ENCODE measurements around the gene PROS1.

The PROS1 gene

DNA sequence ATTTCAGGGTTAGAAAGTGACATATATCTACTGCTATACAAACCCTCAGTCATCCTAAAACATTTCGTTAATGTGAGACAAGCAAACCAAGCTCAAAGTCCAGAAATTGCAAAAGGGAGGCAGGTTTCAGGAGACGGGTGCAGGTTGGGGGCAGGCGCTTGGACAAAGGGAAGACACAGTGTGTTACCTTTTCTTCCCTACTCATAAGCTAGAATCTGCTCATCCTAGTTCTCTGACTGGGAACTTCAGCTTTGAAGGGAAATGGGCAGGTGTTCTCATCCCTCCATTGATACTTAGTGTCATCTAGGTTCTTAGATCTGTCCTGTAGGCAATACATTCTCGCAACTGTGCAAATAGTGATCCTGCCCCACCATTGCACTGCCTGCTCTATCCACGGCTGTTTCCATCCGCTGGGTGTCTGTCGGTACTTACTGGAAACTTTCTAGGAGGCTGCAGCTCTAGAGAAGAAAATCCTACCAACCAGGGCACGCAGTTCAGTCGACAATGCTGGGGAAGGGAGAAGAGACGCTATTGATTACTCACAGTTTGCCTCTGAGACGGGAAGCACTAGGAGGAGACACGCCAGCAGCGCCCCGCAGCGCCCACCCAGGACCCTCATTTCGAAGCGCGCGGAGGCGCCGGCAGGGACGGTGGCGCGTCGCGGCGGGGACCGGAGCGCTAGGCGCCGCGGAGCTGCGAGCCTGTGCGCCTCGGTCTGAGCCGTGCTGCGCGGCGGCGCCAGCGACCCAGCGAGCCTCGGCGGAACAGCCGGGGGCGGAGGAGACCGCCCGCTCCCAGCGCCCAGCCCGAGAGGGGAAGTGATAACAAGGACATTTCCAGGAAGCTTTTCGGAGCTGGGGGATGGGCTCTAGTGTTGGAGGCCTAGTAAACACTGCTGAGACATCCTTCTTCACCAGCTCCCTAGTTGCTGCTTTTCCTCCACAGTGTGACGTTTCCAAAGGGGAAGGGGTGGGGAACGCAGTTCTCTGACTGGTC lies at the start of gene PROS1:
Gene PROS1, minus strand, starts transcription at position 766 of the 996 bp plus-strand sequence. Its CDS starts 147 bp downstream, at position 619.
- DNase-seq, result peak; percentile 46 to 61

DNA sequence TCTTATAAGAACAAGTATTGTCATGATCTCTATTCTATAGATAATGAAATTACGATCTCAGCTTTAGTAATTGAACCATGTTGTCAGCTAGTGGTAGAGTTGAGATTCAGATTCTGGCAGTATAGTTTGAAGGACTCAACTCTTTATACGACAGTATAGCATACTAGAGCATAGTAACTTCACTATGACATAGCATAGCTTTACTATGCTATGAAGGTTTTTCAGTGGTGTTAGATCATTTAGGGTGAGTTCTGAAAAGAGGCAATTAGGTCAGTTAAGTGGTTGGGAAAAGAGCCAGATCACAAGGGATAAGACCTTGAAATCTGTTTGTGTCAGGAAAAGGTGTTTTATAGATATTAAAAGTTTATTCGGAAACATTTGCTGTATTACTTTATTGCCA lies 46.6 kb upstream of the PROS1 start:
- no peak for DNase-seq

DNA sequence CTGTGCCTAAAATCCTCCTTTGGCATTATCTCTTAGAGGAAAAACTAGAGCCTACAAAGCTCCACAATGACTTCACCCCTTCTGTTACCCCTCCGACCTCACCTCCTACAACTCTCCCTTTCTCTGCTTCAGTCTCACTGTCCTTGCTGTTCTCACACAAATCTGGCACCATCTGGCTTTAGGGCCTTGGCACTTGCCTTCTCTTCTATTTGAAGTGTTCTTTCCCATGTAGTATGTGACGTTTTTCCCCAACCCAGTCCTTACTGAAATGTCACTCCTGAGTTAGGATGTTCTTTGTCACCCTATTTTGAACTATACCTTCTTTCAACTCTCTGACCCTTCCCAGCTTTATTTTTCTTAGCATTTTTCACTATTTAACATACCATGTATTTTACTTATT lies 46.0 kb upstream of the PROS1 start:
- no peak for DNase-seq

DNA sequence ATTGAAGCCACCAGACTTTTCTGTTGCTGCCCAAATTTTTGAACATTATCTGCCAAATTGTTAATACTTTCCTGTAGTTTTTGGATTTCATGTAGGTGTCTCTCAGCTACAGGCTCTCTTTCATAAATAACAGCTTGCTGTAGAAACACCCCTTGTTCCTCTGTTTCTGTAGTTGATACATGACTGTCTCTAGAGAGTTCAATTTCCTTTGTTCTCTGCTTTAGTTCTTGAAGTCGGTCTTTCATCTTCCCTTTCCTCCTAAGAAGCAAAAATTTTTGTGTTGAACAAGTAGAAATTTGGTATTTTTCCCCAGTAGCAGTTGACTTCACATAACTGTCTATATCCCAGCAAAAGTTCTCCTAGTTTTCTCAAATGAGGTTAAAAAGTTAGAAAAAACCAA lies 41.3 kb upstream of the PROS1 start:
- DNase-seq, result no peak

DNA sequence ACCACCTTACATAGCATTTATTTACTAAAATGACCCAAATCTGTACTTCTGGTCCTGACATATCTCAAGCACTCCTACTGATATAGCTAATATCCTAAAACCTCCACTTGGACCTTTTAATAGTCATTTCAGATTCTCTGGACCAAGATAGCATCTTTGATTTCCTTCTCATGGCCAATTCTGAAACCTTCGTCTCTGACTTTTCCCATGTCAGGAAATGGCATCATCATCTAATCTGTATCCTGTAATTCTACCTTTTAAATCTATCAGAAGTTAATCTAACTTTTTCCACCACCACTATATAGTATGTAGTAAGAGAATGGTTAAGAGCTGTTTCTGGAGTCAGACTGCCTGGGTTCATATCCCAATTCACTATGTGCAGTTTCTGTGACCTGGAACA lies 38.5 kb upstream of the PROS1 start:
- DNase-seq, result no peak

DNA sequence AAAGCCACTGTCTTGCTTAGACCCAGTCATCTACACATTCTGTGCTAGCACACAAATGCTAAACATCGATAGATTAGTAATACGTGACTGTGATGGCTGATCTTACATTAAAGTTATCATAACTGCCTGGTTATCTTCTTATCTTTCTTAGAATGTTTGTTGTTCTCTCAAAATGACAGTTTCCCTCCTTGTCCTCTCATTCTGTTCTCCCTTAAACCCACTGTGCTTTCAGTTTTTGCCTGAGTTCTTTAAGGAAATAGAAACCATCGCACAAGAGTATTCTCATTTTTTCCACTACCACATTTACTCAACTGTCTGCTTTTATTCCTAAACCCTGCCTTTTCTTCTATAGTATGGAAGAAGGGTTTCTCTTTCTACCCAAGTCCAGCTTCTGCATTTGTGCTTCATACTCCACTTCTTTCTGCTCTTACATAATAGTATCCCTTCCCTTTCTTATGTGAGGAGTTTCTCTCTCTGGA lies 37.6 kb upstream of the PROS1 start:
- DNase-seq, result no peak

DNA sequence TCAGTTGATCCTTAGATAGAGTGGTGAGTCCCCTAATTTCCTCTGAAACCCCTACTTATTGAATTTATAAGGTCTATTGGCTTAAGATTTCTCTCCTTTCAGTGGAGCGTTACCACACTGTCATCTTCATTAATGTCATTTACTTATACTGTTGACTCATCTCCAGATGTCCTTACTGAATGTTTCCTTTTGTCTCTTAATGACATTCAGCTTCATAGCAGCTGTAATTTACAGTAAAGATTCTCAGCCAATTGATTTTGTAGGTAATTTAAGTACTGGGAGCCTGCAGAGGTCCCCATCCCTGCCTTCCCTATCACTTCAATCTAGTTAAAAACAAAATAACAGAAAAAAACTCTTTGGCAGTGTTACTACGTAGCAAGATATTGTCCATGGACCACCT lies 35.9 kb upstream of the PROS1 start:
- no peak for DNase-seq

DNA sequence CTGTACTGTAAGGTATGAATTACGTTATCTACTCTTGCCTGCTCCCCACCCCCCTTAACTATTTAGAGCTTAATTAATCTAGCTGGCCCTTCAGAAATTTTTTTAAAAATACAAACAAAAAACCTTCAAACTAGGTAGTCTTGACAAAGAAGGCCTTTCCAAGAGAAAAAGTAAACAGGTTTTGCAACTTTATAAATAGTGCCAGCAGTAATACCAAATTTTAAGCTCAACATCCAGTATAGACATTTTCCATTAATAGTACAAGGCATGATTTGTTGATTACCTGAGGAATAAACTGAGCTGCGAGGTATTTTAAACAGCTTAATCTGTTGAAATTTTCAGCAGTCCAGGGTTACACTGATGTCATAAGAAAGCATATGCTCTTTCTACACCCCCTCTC lies 34.6 kb upstream of the PROS1 start:
- DNase-seq, result no peak

DNA sequence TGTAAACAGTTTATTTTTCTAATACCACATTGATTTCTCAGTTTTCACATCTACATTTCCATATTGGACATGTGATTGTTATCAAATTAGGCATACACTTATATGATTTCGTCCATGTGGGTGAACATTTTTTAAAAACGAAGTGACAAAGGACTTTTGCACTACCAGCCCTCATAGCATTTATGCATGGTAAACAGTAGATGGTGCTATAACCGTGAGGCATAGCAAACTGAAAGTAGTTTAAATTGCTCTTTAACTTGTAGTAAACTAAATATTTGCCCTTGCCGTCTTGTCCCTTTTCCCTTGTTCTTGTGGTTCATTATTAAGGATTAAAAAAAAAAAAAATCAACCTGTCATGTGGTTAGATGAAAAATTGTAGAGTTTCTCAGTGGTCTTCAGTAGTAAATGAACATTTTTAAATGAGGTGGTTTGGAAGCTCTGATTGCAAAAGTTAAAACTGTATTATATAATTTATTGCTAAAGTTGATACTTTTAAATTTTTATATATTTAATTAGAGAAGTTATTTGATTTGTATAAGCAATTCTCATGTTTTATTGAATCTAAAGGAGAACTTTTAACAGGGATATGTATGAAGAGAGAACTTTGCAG lies 30.7 kb upstream of the PROS1 start:
- DNase-seq, result no peak

DNA sequence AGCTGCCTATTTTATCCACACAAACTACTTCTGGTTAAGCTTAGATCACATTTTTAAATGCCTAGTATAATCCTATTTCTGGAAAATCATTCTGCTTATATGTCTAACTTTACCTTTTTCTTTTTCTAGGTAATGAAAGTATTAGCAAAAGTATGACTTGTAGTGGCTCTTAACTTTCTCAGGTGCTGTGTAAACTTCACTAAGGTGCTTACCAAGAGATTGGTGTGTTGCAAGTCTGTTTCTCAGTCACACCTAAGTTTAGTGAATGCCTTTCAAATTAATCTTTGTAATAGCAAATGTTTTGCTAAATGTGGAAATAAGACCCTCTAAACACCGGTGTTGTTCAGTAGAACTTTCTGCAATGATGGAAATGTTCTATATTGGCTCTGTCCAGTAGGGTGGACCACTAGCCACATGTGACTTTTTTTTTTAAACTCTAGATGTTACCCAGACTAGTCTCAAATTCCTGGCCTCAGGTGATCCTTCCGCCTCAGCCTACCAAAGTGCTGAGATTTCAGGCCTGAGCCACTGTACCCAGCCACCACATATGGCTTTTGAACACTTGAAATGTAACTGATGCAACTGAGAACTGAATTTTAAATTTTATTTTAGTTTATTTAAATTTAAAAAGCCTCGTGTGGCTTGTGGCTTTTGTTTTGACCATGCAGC lies 28.3 kb upstream of the PROS1 start:
- DNase-seq, result no peak

DNA sequence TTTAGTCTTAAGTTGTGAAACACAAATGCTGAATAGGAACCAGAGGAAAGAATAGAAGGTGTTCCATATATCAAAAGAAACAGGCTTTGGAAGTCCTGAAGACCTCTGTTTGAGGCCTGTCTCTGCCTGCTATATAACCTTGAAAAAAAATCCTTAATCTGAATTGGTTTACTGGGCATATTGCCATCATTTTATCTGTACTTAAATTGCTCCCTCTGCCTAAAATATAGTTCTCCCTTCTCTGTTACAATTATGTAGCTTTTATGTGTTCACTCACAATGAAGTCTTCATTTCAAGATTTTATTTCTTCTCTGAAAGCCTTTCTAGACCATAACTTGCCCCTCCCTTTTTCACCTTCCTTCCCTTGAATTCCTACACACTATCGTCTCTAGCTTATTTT lies 27.5 kb upstream of the PROS1 start:
- DNase-seq, result no peak

DNA sequence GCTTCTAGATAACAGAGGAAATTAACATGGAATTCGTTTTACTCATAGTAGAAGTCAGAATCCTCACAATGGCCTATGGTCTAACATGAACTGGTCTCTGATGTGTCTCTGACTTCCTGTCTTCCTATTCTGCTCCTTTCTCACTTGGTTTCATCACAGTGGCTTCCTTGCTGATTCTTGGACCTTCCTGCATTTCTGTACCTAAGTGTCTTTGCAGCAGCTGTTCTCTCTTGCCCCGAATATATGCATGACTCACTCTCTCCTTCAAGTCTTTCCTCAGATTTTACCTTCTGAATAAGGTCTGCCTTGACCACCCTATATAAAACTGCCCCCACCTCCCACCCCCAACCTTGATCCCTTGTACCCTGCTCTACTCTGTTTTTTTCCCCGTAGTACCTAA lies 20.4 kb upstream of the PROS1 start:
- DNase-seq, result no peak

DNA sequence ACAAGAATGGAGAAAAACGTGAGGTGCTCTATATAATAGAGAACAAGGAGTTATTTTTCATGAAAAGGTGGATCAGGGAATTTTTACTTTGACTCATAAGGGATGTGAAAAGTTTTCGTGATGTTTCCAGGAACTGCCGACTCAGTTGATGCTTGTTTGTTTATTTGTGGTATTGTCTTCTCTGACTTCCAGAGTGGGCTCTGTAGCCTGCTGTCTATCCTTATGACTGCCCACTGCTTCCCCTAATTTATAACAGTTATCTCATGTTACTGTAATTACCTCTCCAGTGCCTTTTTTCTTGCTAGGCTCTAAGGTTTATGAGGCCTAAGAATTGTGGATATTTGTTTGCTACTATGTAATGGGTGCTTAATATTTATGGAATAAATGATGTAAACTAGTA lies 18.5 kb upstream of the PROS1 start:
- DNase-seq, result no peak

DNA sequence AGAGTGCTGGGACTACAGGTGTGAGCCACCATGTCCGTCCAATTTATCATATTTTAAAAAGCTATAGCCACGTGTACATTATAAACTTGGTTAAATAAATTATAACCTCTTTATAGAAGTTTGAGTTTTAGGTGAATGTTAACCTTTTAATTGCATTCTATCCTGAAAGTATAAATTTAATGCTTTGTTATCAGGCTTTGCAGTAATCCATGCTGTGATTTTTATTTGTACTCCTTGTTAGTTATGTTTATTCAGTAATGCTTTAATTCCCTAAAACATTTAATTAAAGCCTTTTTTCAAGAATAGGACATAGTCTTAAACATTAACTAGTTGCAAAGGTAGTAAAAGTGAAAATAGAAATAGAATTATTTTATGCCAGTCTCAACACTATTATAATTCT lies 17.9 kb upstream of the PROS1 start:
- DNase-seq, result no peak

DNA sequence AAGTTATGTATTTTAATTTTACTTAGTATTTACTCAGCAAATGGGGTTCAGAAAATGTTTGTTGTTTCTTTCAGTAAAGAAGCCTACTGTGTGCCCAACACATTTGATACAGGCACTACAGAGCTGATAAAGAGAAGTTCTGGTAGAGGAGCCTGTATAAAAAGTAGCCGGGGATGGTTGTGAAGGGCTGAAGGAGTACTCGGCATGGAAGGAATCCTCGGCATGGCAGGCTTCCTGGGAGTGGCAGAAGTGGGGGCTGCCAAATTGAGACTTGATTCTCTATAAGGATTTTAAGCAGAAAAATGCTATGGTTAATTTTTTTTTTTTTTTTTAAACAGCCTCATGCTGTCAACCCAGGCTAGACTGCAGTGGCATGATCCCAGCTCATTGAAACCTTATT lies 15.5 kb upstream of the PROS1 start:
- DNase-seq, result no peak

DNA sequence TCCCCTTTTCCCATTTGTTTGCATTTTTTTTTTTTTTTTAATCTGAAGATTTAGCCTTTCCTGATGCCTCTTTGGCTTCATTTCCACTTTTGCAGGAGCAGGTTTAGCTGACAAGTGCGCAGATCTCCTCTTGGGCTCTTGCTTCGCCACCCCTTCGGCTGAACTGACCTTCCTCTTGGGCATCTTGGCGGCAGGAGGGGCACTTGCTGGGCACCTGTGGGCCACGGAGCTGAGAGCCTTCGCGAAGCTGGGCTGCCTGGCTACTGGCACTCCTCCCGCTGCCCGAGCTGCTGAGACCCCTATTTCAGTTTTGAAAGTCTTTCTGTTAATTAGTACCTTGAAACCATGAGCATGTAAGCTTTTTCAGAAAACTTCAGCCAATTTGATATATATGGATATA lies 15.1 kb upstream of the PROS1 start:
- no peak for DNase-seq

DNA sequence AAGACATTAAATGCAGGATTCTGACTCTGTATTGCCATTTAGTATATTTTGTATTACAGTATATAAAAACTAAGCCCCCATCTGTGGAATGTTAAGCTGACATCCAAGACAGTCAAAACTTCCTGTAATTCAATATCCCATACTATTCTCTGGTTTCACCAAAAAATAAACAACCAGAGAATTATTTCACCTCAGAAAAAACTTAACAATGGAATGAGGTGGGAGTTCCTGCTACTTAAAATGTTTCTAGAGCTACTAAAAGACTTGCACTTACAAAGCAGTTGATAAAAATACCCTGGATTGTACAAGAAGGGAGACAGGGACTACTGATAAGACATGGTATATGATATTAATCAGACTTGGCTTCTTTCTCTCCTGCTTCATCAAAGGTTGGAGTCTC lies 14.6 kb upstream of the PROS1 start:
- no peak for DNase-seq

DNA sequence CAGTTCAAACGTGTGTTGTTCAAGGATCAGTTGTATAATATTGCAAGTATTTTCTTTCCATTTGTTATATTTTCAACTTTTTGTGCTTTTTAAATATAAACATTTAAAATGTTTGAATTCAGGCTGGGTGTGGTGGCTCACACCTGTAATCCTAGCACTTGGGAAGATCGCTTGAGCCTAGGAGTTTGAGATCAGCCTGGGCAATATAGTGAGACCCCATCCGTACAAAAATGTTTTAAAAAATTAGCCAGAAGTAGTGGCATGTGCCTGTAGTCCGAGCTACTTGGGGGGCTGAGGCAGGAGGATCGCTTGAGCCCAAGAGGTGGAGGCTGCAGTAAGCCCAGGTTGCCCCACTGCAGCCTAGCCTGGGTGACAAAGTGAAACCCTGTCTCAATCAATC lies 10.9 kb upstream of the PROS1 start:
- DNase-seq, result no peak

DNA sequence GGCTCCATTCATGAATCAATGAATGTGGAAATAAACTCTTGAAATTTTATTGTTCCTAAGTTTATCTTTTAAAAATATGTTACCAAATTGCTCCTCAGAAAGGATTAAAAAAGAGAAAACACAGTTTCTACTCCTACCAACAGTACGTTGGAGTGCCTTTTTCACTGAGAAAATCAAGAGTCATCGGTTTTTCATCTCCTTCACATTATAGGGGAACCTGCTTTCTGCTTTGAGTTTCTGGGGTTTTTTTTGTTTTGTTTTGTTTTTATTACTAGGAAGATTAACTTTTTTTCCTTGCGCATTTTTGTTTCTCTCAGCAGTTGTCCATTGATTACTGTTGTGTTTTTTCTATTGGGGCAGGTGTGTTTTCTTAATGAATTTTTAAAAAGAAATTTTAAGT lies 9.7 kb upstream of the PROS1 start:
- DNase-seq, result no peak

DNA sequence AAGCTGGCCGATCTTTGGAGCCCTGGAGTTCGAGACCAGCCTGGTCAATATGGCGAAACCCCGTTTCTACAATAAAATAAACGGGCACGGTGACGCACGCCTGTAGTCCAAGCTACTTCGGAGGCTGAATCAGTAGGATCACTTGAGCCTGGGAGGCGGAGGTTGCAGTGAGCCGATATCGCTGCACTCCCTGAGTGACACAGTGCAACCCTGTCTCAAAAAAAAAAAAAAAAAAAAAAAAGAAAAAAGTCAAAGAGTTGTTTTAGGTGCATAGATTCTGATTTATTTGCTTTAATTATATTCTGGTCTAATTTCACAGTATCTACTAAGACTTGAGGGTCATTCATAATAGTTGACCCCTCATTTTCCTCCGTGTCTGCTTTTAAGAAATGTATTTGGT lies 8.0 kb upstream of the PROS1 start:
- no peak for DNase-seq

DNA sequence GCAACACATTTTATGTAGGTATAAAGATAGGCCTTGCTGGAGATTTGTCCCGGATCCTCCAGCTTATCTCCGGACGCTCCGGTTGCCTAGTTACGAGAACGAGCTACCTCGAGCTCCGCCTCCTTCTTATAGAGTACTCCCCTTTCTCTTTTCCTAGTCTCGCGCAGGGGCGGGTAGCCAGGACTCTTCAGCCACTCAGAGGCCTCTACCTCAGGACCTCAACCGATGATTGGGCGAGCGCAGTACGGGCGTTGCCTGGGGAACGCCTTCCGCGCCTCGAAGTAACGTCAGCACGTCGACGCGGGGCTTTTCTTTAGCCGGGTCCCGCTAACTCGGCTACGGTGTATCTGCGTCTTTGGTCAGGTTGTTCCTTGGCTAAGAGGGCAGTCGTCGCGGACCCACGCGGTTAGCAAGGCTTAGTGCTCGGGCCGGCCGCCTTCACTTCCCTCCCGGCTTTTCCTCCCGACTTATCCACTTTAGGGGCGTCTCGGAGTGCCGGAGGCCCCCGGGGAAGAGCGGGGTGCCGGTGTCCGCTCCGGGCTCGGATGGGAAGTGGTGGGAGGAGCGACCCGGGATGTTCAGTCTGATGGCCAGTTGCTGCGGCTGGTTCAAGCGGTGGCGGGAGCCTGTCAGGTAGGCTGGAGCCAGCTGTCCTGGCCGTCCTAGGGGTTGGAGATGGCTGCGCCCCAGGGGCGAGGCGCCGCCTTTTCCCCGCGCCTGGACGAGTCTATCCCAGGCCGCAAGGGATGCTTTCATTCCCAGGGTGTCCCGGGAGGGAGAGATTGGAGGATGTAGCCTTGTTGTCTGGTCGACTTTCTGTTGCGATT lies 6.4 kb upstream of the PROS1 start, which contains the start of gene ARL13B:
Gene ARL13B, plus strand, starts transcription at position 306 of the 827 bp plus-strand sequence. Its CDS starts 269 bp downstream, at position 575.
- peak; percentile 91 to 94 for DNase-seq

DNA sequence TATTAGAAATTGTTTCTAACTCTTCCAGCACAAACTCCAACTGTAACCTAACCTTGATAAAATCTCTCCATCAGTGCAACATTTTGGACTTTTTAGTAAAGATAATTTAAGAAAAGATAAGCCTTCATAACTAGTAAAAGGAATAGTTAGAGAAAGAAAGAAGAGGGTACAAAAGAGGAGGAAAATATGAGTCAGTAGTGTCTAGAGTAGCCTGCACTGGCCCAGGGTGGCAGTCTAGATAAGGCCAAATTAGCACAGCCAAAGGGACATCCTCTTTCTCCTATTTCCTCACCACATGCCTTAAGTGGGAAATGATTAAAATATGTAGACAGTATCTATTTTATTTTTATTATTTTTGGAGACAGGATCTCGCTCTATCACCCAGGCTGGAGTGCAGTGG lies 3.7 kb downstream of the PROS1 start:
- no peak for DNase-seq

DNA sequence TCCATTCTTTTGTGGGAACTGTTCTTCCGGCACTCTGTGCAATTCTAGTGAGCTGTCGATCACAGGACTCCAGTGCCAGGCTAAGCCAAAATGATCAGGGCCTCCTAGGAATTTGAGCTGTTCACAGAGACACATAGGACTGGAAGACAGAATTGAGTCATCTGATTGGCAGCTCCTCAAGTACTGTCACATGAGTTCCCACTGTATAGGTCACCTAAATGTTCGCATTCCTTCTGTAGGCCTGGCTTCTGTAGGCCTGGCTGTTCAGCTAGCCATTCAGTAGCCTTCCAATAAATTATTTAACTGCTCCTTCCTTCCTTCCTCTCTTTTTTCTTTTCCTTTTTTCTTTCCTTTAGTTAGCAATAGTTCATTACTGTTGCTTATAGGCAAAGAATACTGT lies 4.3 kb downstream of the PROS1 start:
- no peak for DNase-seq

All from stimulated activated CD4-positive, alpha-beta T cell treated with anti-CD3 and anti-CD28 coated beads, Interleukin-2, amount 100 ng/mL, for 24 hours (primary cell).